ENCODE data around the gene CSTB. TPM values are rescaled to one million over a fixed set of nuclear protein-coding genes. Genes with fewer than 3 reads are reported as not detected.

The CSTB gene
- total RNA-seq, 2 donors from 2014 or later: 2.3 to 8.4 TPM

- DNase-seq (ENCODE audit: low spot score) (no peak), ATAC-seq (ENCODE audit: insufficient number of reproducible peaks, low FRiP score, low read depth) (no peak)
- H3K36me3 ChIP-seq: no peaks in the 10 kb centered on the region
- H3K4me3 ChIP-seq: no peak overlapping the region
- TF ChIP-seq CTCF (IDR thresholded peaks at IDR 0.05): no peak
- no peaks in the 10 kb centered on the region for H3K9me3 ChIP-seq
- no peaks in the 10 kb centered on the region for H3K27me3 ChIP-seq (replicated peaks; ENCODE audit: insufficient read depth)
- no peak overlapping the region for H3K27ac ChIP-seq
- H3K4me1 ChIP-seq (ENCODE audit: control insufficient read depth in 1 of 2, low read depth in 2 of 2): peaks cover 10 to 11% of the 10 kb centered on the region in 2 donors
Measured at GRCh38 chr21:43786300-43786806, 10.2 kb upstream of the CSTB start.

GRCh38 chr21:43785134-43785533 lies 9.0 kb upstream of the CSTB start:
- Histone ChIP-seq H3K27ac (no peak overlapping the region), H3K9me3 (no peaks in the 10 kb centered on the region), H3K4me1 (ENCODE audit: control insufficient read depth in 1 of 2, low read depth in 2 of 2) (peaks cover 1 to 2% of the 10 kb centered on the region in 2 donors), H3K36me3 (no peaks in the 10 kb centered on the region), H3K27me3 (replicated peaks; ENCODE audit: insufficient read depth) (no peaks in the 10 kb centered on the region), H3K4me3 (no peak overlapping the region)
- no peak for TF ChIP-seq CTCF (IDR thresholded peaks at IDR 0.05)
- DNase-seq (ENCODE audit: low spot score) (no peak), ATAC-seq (ENCODE audit: insufficient number of reproducible peaks, low FRiP score, low read depth) (no peak)

GRCh38 chr21:43783098-43783700 lies 7.1 kb upstream of the CSTB start:
- Histone ChIP-seq H3K9me3 (no peaks in the 10 kb centered on the region), H3K36me3 (no peaks in the 10 kb centered on the region), H3K4me1 (ENCODE audit: control insufficient read depth in 1 of 2, low read depth in 2 of 2) (no peaks in the 10 kb centered on the region), H3K4me3 (no peak overlapping the region), H3K27me3 (replicated peaks; ENCODE audit: insufficient read depth) (no peaks in the 10 kb centered on the region), H3K27ac (no peak overlapping the region)
- DNase-seq (ENCODE audit: low spot score) (no peak), ATAC-seq (ENCODE audit: insufficient number of reproducible peaks, low FRiP score, low read depth) (no peak)
- TF ChIP-seq CTCF (IDR thresholded peaks at IDR 0.05): no peak

GRCh38 chr21:43782431-43783097 lies 6.5 kb upstream of the CSTB start:
- DNase-seq (ENCODE audit: low spot score): no peak
- ATAC-seq (ENCODE audit: insufficient number of reproducible peaks, low FRiP score, low read depth): no peak
- no peak overlapping the region for H3K27ac ChIP-seq
- no peaks in the 10 kb centered on the region for H3K4me1 ChIP-seq (ENCODE audit: control insufficient read depth in 1 of 2, low read depth in 2 of 2)
- H3K9me3 ChIP-seq: no peaks in the 10 kb centered on the region
- H3K4me3 ChIP-seq: no peak overlapping the region
- no peak for TF ChIP-seq CTCF (IDR thresholded peaks at IDR 0.05)
- no peaks in the 10 kb centered on the region for H3K27me3 ChIP-seq (replicated peaks; ENCODE audit: insufficient read depth)
- no peaks in the 10 kb centered on the region for H3K36me3 ChIP-seq

GRCh38 chr21:43781846-43782245 lies 5.7 kb upstream of the CSTB start:
- DNase-seq (ENCODE audit: low spot score) (no peak), ATAC-seq (ENCODE audit: insufficient number of reproducible peaks, low FRiP score, low read depth) (no peak)
- no peak overlapping the region for H3K27ac ChIP-seq
- no peaks in the 10 kb centered on the region for H3K9me3 ChIP-seq
- TF ChIP-seq CTCF (IDR thresholded peaks at IDR 0.05): no peak
- no peaks in the 10 kb centered on the region for H3K36me3 ChIP-seq
- H3K27me3 ChIP-seq (replicated peaks; ENCODE audit: insufficient read depth): no peaks in the 10 kb centered on the region
- H3K4me1 ChIP-seq (ENCODE audit: control insufficient read depth in 1 of 2, low read depth in 2 of 2): no peaks in the 10 kb centered on the region
- H3K4me3 ChIP-seq: no peak overlapping the region

Data from thoracic aorta (tissue), 2 donors.